Suprapubic skin (tissue), 4 donors: ENCODE measurements around the gene FAM78A.
"Not testable (repeated sequence)": the region's sequence is repeated elsewhere in the genome, so short reads cannot be mapped to it uniquely, and the experiment has no call there.

Experiments used
- EP300 ChIP-seq: sonication (generic); formaldehyde crosslinking; IDR thresholded peaks from one replicate; pipeline ENCODE4 v1.6.1; 2017; ENCODE audit warnings: antibody characterized with exemption
- POLR2A ChIP-seq, 2 donors: fragments of 450-650 bp; IDR thresholded peaks; one replicate each; pipeline ENCODE4 v1.6.1; 2017; ENCODE audit warnings: antibody characterized with exemption in 2 of 2, mild to moderate bottlenecking in 2 of 2, moderate library complexity in 2 of 2
- POLR2AphosphoS5 ChIP-seq, 3 donors: sonication (generic); formaldehyde crosslinking; IDR thresholded peaks; one replicate each; pipeline ENCODE4 v1.6.1; 2017; ENCODE audit warnings: antibody characterized with exemption in 3 of 3
- TF ChIP-seq, protein P1 (sequence below), 2 donors: fragments of 200-600 bp in 1 of 2; fragments of 450-650 bp in 1 of 2; sonication (generic) in 1 of 2; IDR thresholded peaks; one replicate each; pipeline ENCODE4 v1.5.1; 2016 to 2019; ENCODE audit warnings: antibody characterized with exemption in 2 of 2, mild to moderate bottlenecking in 1 of 2, moderate library complexity in 1 of 2

DNA sequence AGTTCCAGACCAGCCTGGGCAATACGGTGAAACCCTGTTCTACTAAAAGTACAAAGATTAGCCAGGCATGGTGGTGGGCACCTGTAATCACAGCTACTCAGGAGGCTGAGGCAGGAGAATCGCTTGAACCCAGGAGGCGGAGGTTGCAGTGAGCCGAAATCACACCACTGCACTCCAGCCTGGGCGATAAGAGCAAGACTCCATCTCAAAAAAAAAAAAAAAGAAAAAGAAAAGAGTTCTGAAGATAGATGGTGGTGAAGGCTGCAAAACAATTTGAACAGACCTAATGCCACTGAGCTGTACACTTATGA lies 13.3 kb downstream of the FAM78A start:
- TF ChIP-seq, protein P1, sequence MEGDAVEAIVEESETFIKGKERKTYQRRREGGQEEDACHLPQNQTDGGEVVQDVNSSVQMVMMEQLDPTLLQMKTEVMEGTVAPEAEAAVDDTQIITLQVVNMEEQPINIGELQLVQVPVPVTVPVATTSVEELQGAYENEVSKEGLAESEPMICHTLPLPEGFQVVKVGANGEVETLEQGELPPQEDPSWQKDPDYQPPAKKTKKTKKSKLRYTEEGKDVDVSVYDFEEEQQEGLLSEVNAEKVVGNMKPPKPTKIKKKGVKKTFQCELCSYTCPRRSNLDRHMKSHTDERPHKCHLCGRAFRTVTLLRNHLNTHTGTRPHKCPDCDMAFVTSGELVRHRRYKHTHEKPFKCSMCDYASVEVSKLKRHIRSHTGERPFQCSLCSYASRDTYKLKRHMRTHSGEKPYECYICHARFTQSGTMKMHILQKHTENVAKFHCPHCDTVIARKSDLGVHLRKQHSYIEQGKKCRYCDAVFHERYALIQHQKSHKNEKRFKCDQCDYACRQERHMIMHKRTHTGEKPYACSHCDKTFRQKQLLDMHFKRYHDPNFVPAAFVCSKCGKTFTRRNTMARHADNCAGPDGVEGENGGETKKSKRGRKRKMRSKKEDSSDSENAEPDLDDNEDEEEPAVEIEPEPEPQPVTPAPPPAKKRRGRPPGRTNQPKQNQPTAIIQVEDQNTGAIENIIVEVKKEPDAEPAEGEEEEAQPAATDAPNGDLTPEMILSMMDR (IDR thresholded peaks at IDR 0.05), result not testable (repeated sequence)
- not testable (repeated sequence) for TF ChIP-seq POLR2AphosphoS5 (IDR thresholded peaks at IDR 0.05); POLR2A (IDR thresholded peaks at IDR 0.05); EP300
